HepG2 (cell line): Measurements from ENCODE around the gene TOE1. TPM values are rescaled to one million over a fixed set of nuclear protein-coding genes. Genes with fewer than 3 reads are reported as not detected.

ENCODE experiments used
- ATF7-NPFF ChIP-seq: sonication (generic); formaldehyde crosslinking; IDR thresholded peaks from 2 replicates; pipeline ENCODE4 v1.8.1; 2023; ENCODE audit warnings: mild to moderate bottlenecking, low read depth, missing genetic modification reagents, moderate library complexity
- BATF2 ChIP-seq: sonication (generic); formaldehyde crosslinking; IDR thresholded peaks from 2 replicates; pipeline ENCODE4 v1.8.0; 2022; ENCODE audit warnings: mild to moderate bottlenecking, missing genetic modification reagents, moderate library complexity
- CBX5 ChIP-seq: sonication (generic); formaldehyde crosslinking; IDR thresholded peaks from 2 replicates; pipeline ENCODE4 v1.4.0; 2020; ENCODE audit warnings: missing genetic modification reagents, borderline replicate concordance
- FOXC1 ChIP-seq: sonication (generic); formaldehyde crosslinking; IDR thresholded peaks from 2 replicates; pipeline ENCODE4 v1.8.0; 2022; ENCODE audit warnings: mild to moderate bottlenecking, missing genetic modification reagents, borderline replicate concordance
- MED13 ChIP-seq: sonication (generic); formaldehyde crosslinking; IDR thresholded peaks from 2 replicates; pipeline ENCODE4 v1.5.0; 2020; ENCODE audit warnings: missing genetic modification reagents
- NCOA1 ChIP-seq: sonication (generic); formaldehyde crosslinking; IDR thresholded peaks from 2 replicates; pipeline ENCODE4 v1.9.0; 2021; ENCODE audit warnings: missing genetic modification reagents
- REPIN1 ChIP-seq: sonication (generic); formaldehyde crosslinking; IDR thresholded peaks from 2 replicates; pipeline ENCODE4 v1.8.0; 2022; ENCODE audit warnings: missing genetic modification reagents, low read depth, mild to moderate bottlenecking, borderline replicate concordance
- SMARCC2 ChIP-seq: fragments of 450-650 bp; IDR thresholded peaks from 2 replicates; pipeline ENCODE4 v1.6.1; 2017; ENCODE audit warnings: antibody characterized with exemption, mild to moderate bottlenecking
- ZFP36L1 ChIP-seq: sonication (generic); formaldehyde crosslinking; IDR thresholded peaks from 2 replicates; pipeline ENCODE4 v1.8.0; 2022; ENCODE audit warnings: mild to moderate bottlenecking, missing genetic modification reagents, moderate library complexity
- ZFP91 ChIP-seq: sonication (generic); formaldehyde crosslinking; IDR thresholded peaks from 2 replicates; pipeline ENCODE4 v1.9.0; 2022; ENCODE audit warnings: missing genetic modification reagents, mild to moderate bottlenecking, borderline replicate concordance
- ZNF501 ChIP-seq: sonication (generic); formaldehyde crosslinking; IDR thresholded peaks from 2 replicates; pipeline ENCODE4 v1.5.1; 2020; ENCODE audit warnings: mild to moderate bottlenecking, moderate library complexity, missing genetic modification reagents
- ZNF747 ChIP-seq: sonication (generic); formaldehyde crosslinking; IDR thresholded peaks from 2 replicates; pipeline ENCODE4 v1.8.1; 2023; ENCODE audit warnings: missing genetic modification reagents, mild to moderate bottlenecking, borderline replicate concordance
- ZNF775 ChIP-seq: sonication (generic); formaldehyde crosslinking; IDR thresholded peaks from 2 replicates; pipeline ENCODE4 v1.4.0; 2020; ENCODE audit warnings: missing genetic modification reagents, mild to moderate bottlenecking, moderate library complexity, borderline replicate concordance
- ZNF850 ChIP-seq: sonication (generic); formaldehyde crosslinking; conservative IDR thresholded peaks from 2 replicates; pipeline ENCODE4 v1.9.0; 2021; ENCODE audit warnings: mild to moderate bottlenecking, missing genetic modification reagents
- ZNF883 ChIP-seq: sonication (generic); formaldehyde crosslinking; IDR thresholded peaks from 2 replicates; pipeline ENCODE4 v1.5.1; 2020; ENCODE audit warnings: mild to moderate bottlenecking, missing genetic modification reagents; ENCODE audit errors: not compliant biosample characterization
- polyA plus RNA-seq, 8 experiments: library from polyadenylated mRNA; depleted of rRNA in 3 of 8; stranded (reverse) in 7 of 8; unstranded in 1 of 8; fragments of >200 nt; fragmentation: Illumina TruSeq in 4 of 8; extraction: Trizol in 4 of 8; gene quantifications; 2 replicates each; pipeline versions ENCODE4 v1.2.1 to v1.2.3, GENCODE V29; 2011 to 2016; ENCODE audit warnings: low read depth in 4 of 8, missing spikeins in 1 of 8, mixed read lengths in 1 of 8; ENCODE audit not compliant: insufficient read depth in 1 of 8
- total RNA-seq, 5 experiments: library from RNA; depleted of rRNA; stranded (reverse); fragments of >200 nt; fragmentation: Illumina TruSeq; extraction: Trizol; gene quantifications; 2 replicates each; pipeline ENCODE4 v1.2.3, GENCODE V29; 2016; ENCODE audit warnings: low read depth in 1 of 5
- TF ChIP-seq, protein P1 (sequence below): sonication (generic); formaldehyde crosslinking; IDR thresholded peaks from 2 replicates; pipeline ENCODE4 v1.4.0; 2020; ENCODE audit warnings: missing genetic modification reagents
- TF ChIP-seq, protein P2 (sequence below): sonication (generic); formaldehyde crosslinking; IDR thresholded peaks from 2 replicates; pipeline ENCODE4 v1.4.0; 2020; ENCODE audit warnings: missing genetic modification reagents
- TF ChIP-seq, protein P3 (sequence below): IDR thresholded peaks from 2 replicates; pipeline ENCODE4 v1.6.1; 2016; ENCODE audit warnings: mild to moderate bottlenecking, missing biosample characterization, missing genetic modification reagents
- TF ChIP-seq, protein P4 (sequence below): sonication (generic); formaldehyde crosslinking; IDR thresholded peaks from 2 replicates; pipeline ENCODE4 v1.4.0; 2020; ENCODE audit warnings: missing genetic modification reagents

TOE1 gene
- total and polyA plus RNA-seq, 2 of the 13 experiments (the other 11 are each of a cell fraction or from before 2014, with no cell fraction given), result 14.1 to 19.0 TPM

- TF ChIP-seq, protein P1, sequence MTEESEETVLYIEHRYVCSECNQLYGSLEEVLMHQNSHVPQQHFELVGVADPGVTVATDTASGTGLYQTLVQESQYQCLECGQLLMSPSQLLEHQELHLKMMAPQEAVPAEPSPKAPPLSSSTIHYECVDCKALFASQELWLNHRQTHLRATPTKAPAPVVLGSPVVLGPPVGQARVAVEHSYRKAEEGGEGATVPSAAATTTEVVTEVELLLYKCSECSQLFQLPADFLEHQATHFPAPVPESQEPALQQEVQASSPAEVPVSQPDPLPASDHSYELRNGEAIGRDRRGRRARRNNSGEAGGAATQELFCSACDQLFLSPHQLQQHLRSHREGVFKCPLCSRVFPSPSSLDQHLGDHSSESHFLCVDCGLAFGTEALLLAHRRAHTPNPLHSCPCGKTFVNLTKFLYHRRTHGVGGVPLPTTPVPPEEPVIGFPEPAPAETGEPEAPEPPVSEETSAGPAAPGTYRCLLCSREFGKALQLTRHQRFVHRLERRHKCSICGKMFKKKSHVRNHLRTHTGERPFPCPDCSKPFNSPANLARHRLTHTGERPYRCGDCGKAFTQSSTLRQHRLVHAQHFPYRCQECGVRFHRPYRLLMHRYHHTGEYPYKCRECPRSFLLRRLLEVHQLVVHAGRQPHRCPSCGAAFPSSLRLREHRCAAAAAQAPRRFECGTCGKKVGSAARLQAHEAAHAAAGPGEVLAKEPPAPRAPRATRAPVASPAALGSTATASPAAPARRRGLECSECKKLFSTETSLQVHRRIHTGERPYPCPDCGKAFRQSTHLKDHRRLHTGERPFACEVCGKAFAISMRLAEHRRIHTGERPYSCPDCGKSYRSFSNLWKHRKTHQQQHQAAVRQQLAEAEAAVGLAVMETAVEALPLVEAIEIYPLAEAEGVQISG (CRISPR knock-in tag), result no peak
- TF ChIP-seq MED13 (CRISPR knock-in tag) (no peak), CBX5 (CRISPR knock-in tag) (0 out of 2 replicates have a peak, but pooled peaks have one; percentile 52), ZNF501 (CRISPR knock-in tag) (peak; percentile 74), ZFP36L1 (CRISPR knock-in tag) (0 out of 2 replicates have a peak, but pooled peaks have one; percentile 16), SMARCC2 (no peak), BATF2 (CRISPR knock-in tag) (no peak), ZNF775 (no peak), ZNF850 (CRISPR knock-in tag) (no peak), ZNF883 (CRISPR knock-in tag) (peak; percentile 14), ZFP91 (0 out of 2 replicates have a peak, but pooled peaks have one; percentile 32), REPIN1 (peak; percentile 2; the same call in 1 of the 2 replicates), FOXC1 (CRISPR knock-in tag) (no peak; the same call in 1 of the 2 replicates), ATF7-NPFF (CRISPR knock-in tag) (0 out of 2 replicates have a peak, but pooled peaks have one; percentile 4), NCOA1 (CRISPR knock-in tag) (no peak), ZNF747 (no peak)
- TF ChIP-seq, protein P2, sequence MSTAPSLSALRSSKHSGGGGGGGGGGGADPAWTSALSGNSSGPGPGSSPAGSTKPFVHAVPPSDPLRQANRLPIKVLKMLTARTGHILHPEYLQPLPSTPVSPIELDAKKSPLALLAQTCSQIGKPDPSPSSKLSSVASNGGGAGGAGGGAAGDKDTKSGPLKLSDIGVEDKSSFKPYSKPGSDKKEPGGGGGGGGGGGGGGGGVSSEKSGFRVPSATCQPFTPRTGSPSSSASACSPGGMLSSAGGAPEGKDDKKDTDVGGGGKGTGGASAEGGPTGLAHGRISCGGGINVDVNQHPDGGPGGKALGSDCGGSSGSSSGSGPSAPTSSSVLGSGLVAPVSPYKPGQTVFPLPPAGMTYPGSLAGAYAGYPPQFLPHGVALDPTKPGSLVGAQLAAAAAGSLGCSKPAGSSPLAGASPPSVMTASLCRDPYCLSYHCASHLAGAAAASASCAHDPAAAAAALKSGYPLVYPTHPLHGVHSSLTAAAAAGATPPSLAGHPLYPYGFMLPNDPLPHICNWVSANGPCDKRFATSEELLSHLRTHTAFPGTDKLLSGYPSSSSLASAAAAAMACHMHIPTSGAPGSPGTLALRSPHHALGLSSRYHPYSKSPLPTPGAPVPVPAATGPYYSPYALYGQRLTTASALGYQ (CRISPR knock-in tag), result no peak
- TF ChIP-seq, protein P3, sequence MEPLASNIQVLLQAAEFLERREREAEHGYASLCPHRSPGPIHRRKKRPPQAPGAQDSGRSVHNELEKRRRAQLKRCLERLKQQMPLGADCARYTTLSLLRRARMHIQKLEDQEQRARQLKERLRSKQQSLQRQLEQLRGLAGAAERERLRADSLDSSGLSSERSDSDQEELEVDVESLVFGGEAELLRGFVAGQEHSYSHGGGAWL (CRISPR knock-in tag), result 0 out of 2 replicates have a peak, but pooled peaks have one; percentile 5
- TF ChIP-seq, protein P4, sequence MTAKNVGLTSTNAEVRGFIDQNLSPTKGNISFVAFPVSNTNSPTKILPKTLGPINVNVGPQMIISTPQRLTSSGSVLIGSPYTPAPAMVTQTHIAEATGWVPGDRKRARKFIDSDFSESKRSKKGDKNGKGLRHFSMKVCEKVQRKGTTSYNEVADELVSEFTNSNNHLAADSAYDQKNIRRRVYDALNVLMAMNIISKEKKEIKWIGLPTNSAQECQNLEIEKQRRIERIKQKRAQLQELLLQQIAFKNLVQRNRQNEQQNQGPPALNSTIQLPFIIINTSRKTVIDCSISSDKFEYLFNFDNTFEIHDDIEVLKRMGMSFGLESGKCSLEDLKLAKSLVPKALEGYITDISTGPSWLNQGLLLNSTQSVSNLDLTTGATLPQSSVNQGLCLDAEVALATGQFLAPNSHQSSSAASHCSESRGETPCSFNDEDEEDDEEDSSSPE (CRISPR knock-in tag), result no peak
These were observed 35.5 kb upstream of the TOE1 start (continued) for GRCh38 chr1:45304311-45305081.
